ENCODE results near the gene RPL41.

GRCh38 chr12:56129206-56129941 is 12.9 kb downstream of the RPL41 start:
- TF ChIP-seq CTCF (IDR thresholded peaks at IDR 0.05) (no peak), POLR2A (IDR thresholded peaks at IDR 0.05) (no peak)
